Esophagus squamous epithelium (tissue), 5 donors: ENCODE data around the gene ABCA5. TPM values are rescaled to one million over a fixed set of nuclear protein-coding genes. Genes with fewer than 3 reads are reported as not detected.

ENCODE experiments used
- DNase-seq: peaks from one replicate; lab custom pipeline; 2025; lab: John Stamatoyannopoulos, UW
- H3K27ac ChIP-seq, 4 donors: fragments of 200-600 bp; sonication (generic); one replicate each; pipeline ENCODE4 v1.5.1; 2016 to 2019; ENCODE audit warnings: mild to moderate bottlenecking in 1 of 4
- H3K27me3 ChIP-seq, 4 donors: fragments of 200-600 bp; sonication (generic); 1 replicate in 3 of 4; 2 replicates in 1 of 4; pipeline versions ENCODE4 v1.5.1 to v1.6.0; 2017 to 2021; ENCODE audit warnings: antibody characterized with exemption in 1 of 4
- H3K36me3 ChIP-seq, 3 donors: fragments of 200-600 bp; sonication (generic); one replicate each; pipeline ENCODE4 v1.5.1; 2016 to 2019
- H3K4me1 ChIP-seq, 3 donors: fragments of 200-600 bp; sonication (generic); one replicate each; pipeline ENCODE4 v1.5.1; 2017 to 2019
- H3K4me3 ChIP-seq, 4 donors: fragments of 200-600 bp; sonication (generic); 1 replicate in 3 of 4; 2 replicates in 1 of 4; pipeline ENCODE4 v1.5.1; 2016 to 2019; ENCODE audit warnings: mild to moderate bottlenecking in 2 of 4, moderate library complexity in 1 of 4
- H3K9me3 ChIP-seq, 3 donors: fragments of 200-600 bp; sonication (generic); one replicate each; pipeline ENCODE4 v1.5.1; 2016 to 2019
- CTCF ChIP-seq, 6 experiments: fragments of 450-650 bp in 4 of 6; fragments of 200-600 bp in 2 of 6; sonication (generic) in 2 of 6; IDR thresholded peaks; one replicate each; pipeline ENCODE4 v1.5.1; 2016 to 2019; ENCODE audit warnings: antibody characterized with exemption in 6 of 6, mild to moderate bottlenecking in 4 of 6, moderate library complexity in 4 of 6
- POLR2A ChIP-seq, 4 donors: fragments of 450-650 bp; IDR thresholded peaks; one replicate each; pipeline ENCODE4 v1.6.1; 2017; ENCODE audit warnings: antibody characterized with exemption in 4 of 4, mild to moderate bottlenecking in 4 of 4, moderate library complexity in 3 of 4
- WGBS, 2 donors: methylation state at CpG; one replicate each; pipeline ENCODE4 v1.1.5; 2018; 5-methylcytosine and 5-hydroxymethylcytosine counted together
- intact Hi-C: fragments of 100-400 bp; cut with DNase I; formaldehyde crosslinking; loops from one replicate; pipeline ENCODE4 v1.15.0; 2022
- total RNA-seq, 4 donors: library from RNA; depleted of rRNA; stranded (reverse); fragments of >200 nt; gene quantifications; one replicate each; pipeline ENCODE4 v1.1.0, GENCODE V29; 2016
- donor health status: DM: yes; HTN: yes; CAD: no.

ABCA5 gene
- total RNA-seq, 4 donors from 2014 or later = 20.0 to 60.7 (median 28.1) TPM

- Histone ChIP-seq H3K27me3 (no peaks in the 10 kb centered on the region), H3K27ac (no peak overlapping the region), H3K4me3 (no peak overlapping the region), H3K9me3 (no peaks in the 10 kb centered on the region), H3K4me1 (no peaks in the 10 kb centered on the region), H3K36me3 (peaks cover 0 to 72% (median 0%) of the 10 kb centered on the region in 3 donors)
- WGBS, 2 donors = 68 to 73% methylated on average over 4 of the region's 4 CpGs
- peak in 5 of 6 experiments; percentile 46 to 69 (median 51) for TF ChIP-seq CTCF (IDR thresholded peaks at IDR 0.05)
- TF ChIP-seq POLR2A (IDR thresholded peaks at IDR 0.05) = no peak
- DNase-seq = no peak
- intact Hi-C loops = no loop called here
Measured at GRCh38 chr17:69246726-69247375, 80.1 kb downstream of the ABCA5 start.

GRCh38 chr17:69246202-69246601, 80.7 kb downstream of the ABCA5 start:
- H3K4me3 ChIP-seq = no peak overlapping the region
- intact Hi-C loops = no loop called here
- H3K27ac ChIP-seq = no peak overlapping the region
- H3K4me1 ChIP-seq = no peaks in the 10 kb centered on the region
- H3K27me3 ChIP-seq = no peaks in the 10 kb centered on the region
- peaks cover 0 to 69% (median 0%) of the 10 kb centered on the region in 3 donors for H3K36me3 ChIP-seq
- 50 to 68% methylated on average over 1 of the region's 1 CpG for WGBS, 2 donors
- H3K9me3 ChIP-seq = no peaks in the 10 kb centered on the region
- TF ChIP-seq CTCF (IDR thresholded peaks at IDR 0.05) (no peak), POLR2A (IDR thresholded peaks at IDR 0.05) (no peak)
- no peak for DNase-seq

GRCh38 chr17:69245617-69246016, 81.3 kb downstream of the ABCA5 start:
- H3K4me1 ChIP-seq = no peaks in the 10 kb centered on the region
- H3K27me3 ChIP-seq = no peaks in the 10 kb centered on the region
- H3K9me3 ChIP-seq = no peaks in the 10 kb centered on the region
- H3K4me3 ChIP-seq = no peak overlapping the region
- intact Hi-C loops = no loop called here
- TF ChIP-seq CTCF (IDR thresholded peaks at IDR 0.05) = no peak
- no peak for TF ChIP-seq POLR2A (IDR thresholded peaks at IDR 0.05)
- H3K27ac ChIP-seq = no peak overlapping the region
- H3K36me3 ChIP-seq = peaks cover 0 to 67% (median 0%) of the 10 kb centered on the region in 3 donors
- DNase-seq = no peak
- WGBS, 2 donors = 46 to 60% methylated on average over 2 of the region's 2 CpGs

- Histone ChIP-seq H3K4me3 (no peak overlapping the region), H3K4me1 (peaks cover 0 to 10% (median 0%) of the 10 kb centered on the region in 3 donors), H3K36me3 (peaks cover 0 to 40% (median 0%) of the 10 kb centered on the region in 3 donors), H3K27me3 (no peaks in the 10 kb centered on the region), H3K27ac (no peak overlapping the region), H3K9me3 (no peaks in the 10 kb centered on the region)
- intact Hi-C loops = no loop called here
- 90 to 94% methylated on average over 8 of the region's 8 CpGs for WGBS, 2 donors
- TF ChIP-seq CTCF (IDR thresholded peaks at IDR 0.05) = no peak
- TF ChIP-seq POLR2A (IDR thresholded peaks at IDR 0.05) = no peak
- DNase-seq = no peak
Measured at GRCh38 chr17:69239611-69240600, 87.0 kb downstream of the ABCA5 start.
